IMR-90 (cell line): ENCODE measurements around the gene TTYH3.

Experiments
- BHLHE40 ChIP-seq: fragments of 150-350 bp; IDR thresholded peaks from 2 replicates; pipeline ENCODE4 v1.6.1; 2016; ENCODE audit warnings: mild to moderate bottlenecking, low read depth, low read length
- CEBPB ChIP-seq: IDR thresholded peaks from 2 replicates; pipeline ENCODE4 v1.6.1; 2012; ENCODE audit warnings: low read depth, low read length, improper control_type of control experiment
- FOS ChIP-seq: fragments of 150-350 bp; IDR thresholded peaks from 2 replicates; pipeline ENCODE4 v1.6.1; 2016; ENCODE audit warnings: low read depth, low read length
- MAFK ChIP-seq: IDR thresholded peaks from 2 replicates; pipeline ENCODE4 v1.6.1; 2012; ENCODE audit warnings: low read depth, low read length, improper control_type of control experiment
- MAZ ChIP-seq: IDR thresholded peaks from 2 replicates; pipeline ENCODE4 v1.6.1; 2012; ENCODE audit warnings: low read depth, mild to moderate bottlenecking, low read length, improper control_type of control experiment, moderate library complexity, borderline replicate concordance
- POLR2A ChIP-seq: IDR thresholded peaks from 2 replicates; pipeline ENCODE4 v1.6.1; 2012; ENCODE audit warnings: mild to moderate bottlenecking, low read depth, low read length
- RCOR1 ChIP-seq: IDR thresholded peaks from 2 replicates; pipeline ENCODE4 v1.6.1; 2012; ENCODE audit warnings: mild to moderate bottlenecking, low read length, improper control_type of control experiment; ENCODE audit not compliant: insufficient replicate concordance
- RFX5 ChIP-seq: IDR thresholded peaks from 2 replicates; pipeline ENCODE4 v1.8.0; 2012; ENCODE audit warnings: low read depth, mild to moderate bottlenecking, low read length, moderate library complexity
- SMC3 ChIP-seq: fragments of 150-350 bp; IDR thresholded peaks from 2 replicates; pipeline ENCODE4 v1.6.1; 2016; ENCODE audit warnings: low read depth, mild to moderate bottlenecking, antibody characterized with exemption, low read length, moderate library complexity
- TF ChIP-seq, protein P1 (sequence below): conservative IDR thresholded peaks from 2 replicates; pipeline ENCODE4 v1.5.1; 2012; ENCODE audit warnings: mild to moderate bottlenecking, low read depth, low read length, improper control_type of control experiment
- TF ChIP-seq, protein P2 (sequence below): fragments of 150-350 bp; IDR thresholded peaks from 2 replicates; pipeline ENCODE4 v1.6.1; 2017; ENCODE audit warnings: mild to moderate bottlenecking, antibody characterized with exemption, low read length, low read depth
- TF ChIP-seq, protein P3 (sequence below): fragments of 150-350 bp; IDR thresholded peaks from 2 replicates; pipeline ENCODE4 v1.6.1; 2016; ENCODE audit warnings: low read depth, mild to moderate bottlenecking, low read length, moderate library complexity, borderline replicate concordance

- TF ChIP-seq, protein P1, sequence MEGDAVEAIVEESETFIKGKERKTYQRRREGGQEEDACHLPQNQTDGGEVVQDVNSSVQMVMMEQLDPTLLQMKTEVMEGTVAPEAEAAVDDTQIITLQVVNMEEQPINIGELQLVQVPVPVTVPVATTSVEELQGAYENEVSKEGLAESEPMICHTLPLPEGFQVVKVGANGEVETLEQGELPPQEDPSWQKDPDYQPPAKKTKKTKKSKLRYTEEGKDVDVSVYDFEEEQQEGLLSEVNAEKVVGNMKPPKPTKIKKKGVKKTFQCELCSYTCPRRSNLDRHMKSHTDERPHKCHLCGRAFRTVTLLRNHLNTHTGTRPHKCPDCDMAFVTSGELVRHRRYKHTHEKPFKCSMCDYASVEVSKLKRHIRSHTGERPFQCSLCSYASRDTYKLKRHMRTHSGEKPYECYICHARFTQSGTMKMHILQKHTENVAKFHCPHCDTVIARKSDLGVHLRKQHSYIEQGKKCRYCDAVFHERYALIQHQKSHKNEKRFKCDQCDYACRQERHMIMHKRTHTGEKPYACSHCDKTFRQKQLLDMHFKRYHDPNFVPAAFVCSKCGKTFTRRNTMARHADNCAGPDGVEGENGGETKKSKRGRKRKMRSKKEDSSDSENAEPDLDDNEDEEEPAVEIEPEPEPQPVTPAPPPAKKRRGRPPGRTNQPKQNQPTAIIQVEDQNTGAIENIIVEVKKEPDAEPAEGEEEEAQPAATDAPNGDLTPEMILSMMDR, result no peak
- no peak for TF ChIP-seq MAFK
- no peak for TF ChIP-seq MAZ
- TF ChIP-seq POLR2A, result no peak
- TF ChIP-seq RFX5, result no peak
- TF ChIP-seq, protein P2, sequence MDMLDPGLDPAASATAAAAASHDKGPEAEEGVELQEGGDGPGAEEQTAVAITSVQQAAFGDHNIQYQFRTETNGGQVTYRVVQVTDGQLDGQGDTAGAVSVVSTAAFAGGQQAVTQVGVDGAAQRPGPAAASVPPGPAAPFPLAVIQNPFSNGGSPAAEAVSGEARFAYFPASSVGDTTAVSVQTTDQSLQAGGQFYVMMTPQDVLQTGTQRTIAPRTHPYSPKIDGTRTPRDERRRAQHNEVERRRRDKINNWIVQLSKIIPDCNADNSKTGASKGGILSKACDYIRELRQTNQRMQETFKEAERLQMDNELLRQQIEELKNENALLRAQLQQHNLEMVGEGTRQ, result no peak
- no peak for TF ChIP-seq FOS
- TF ChIP-seq, protein P3, sequence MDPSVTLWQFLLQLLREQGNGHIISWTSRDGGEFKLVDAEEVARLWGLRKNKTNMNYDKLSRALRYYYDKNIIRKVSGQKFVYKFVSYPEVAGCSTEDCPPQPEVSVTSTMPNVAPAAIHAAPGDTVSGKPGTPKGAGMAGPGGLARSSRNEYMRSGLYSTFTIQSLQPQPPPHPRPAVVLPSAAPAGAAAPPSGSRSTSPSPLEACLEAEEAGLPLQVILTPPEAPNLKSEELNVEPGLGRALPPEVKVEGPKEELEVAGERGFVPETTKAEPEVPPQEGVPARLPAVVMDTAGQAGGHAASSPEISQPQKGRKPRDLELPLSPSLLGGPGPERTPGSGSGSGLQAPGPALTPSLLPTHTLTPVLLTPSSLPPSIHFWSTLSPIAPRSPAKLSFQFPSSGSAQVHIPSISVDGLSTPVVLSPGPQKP, result no peak
- no peak for TF ChIP-seq BHLHE40
- TF ChIP-seq SMC3, result no peak
- TF ChIP-seq RCOR1, result no peak
- TF ChIP-seq CEBPB, result no peak
These were observed 56.9 kb downstream of the TTYH3 start for GRCh38 chr7:2688409-2689342.
